H1 (cell line): ENCODE results near the gene CD40LG. TPM values are rescaled to one million over a fixed set of nuclear protein-coding genes. Genes with fewer than 3 reads are reported as not detected.

Experiments
- CTCF ChIA-PET: fragments of 300-600 bp; sonication (Branson Sonifier 250); formaldehyde crosslinking; loops from one replicate; lab custom pipeline; 2021; ENCODE audit not compliant: partially characterized antibody; lab: Charles Lee
- POLR2A ChIA-PET: fragments of 300-600 bp; sonication (Branson Sonifier 250); formaldehyde crosslinking; loops from one replicate; lab custom pipeline; 2021; ENCODE audit warnings: inconsistent platforms; ENCODE audit not compliant: partially characterized antibody; lab: Charles Lee
- DNase-seq, 2 experiments: peaks; one replicate each; pipeline versions ENCODE4 v3.0.0 to v3.0.0-alpha.2; 2010 to 2022; ENCODE audit warnings: low spot score in 2 of 2, low read depth in 1 of 2, mixed read lengths in 1 of 2
- FAIRE-seq: peaks from 2 replicates; lab custom pipeline; 2011; peaks lifted over from hg19 to GRCh38; lab: Jason Lieb, UNC
- H2AFZ ChIP-seq: 2 replicates; pipeline ENCODE4 v1.8.1; 2012; ENCODE audit warnings: low read length, inconsistent platforms
- H2AK5ac ChIP-seq: 2 replicates; pipeline ENCODE4 v1.6.1; 2013; ENCODE audit warnings: low read depth, low read length
- H2BK120ac ChIP-seq: replicated peaks from 2 replicates; pipeline ENCODE3; 2013; ENCODE audit warnings: low read depth, low read length, inconsistent platforms
- H2BK12ac ChIP-seq: 2 replicates; pipeline ENCODE4 v1.6.1; 2013; ENCODE audit warnings: low read depth, low read length
- H2BK15ac ChIP-seq: 2 replicates; pipeline ENCODE4 v1.6.1; 2013; ENCODE audit warnings: low read length
- H2BK20ac ChIP-seq: 2 replicates; pipeline ENCODE4 v1.6.1; 2013; ENCODE audit warnings: low read length
- H2BK5ac ChIP-seq: 2 replicates; pipeline ENCODE4 v1.6.1; 2013; ENCODE audit warnings: low read depth, low read length
- H3K14ac ChIP-seq: 2 replicates; pipeline ENCODE4 v1.6.1; 2013; ENCODE audit warnings: inconsistent platforms; ENCODE audit not compliant: insufficient read length
- H3K18ac ChIP-seq: 2 replicates; pipeline ENCODE4 v1.6.1; 2013; ENCODE audit warnings: low read length; ENCODE audit errors: extremely low read depth
- H3K23ac ChIP-seq: 2 replicates; pipeline ENCODE4 v1.6.1; 2013; ENCODE audit warnings: inconsistent platforms; ENCODE audit not compliant: insufficient read length
- H3K23me2 ChIP-seq: 2 replicates; pipeline ENCODE4 v1.6.1; 2013; ENCODE audit warnings: low read depth, low read length
- H3K27ac ChIP-seq: 2 replicates; pipeline ENCODE4 v1.6.1; 2011; ENCODE audit warnings: low read depth, low read length, inconsistent platforms
- H3K27me3 ChIP-seq, 4 experiments: replicated peaks in 1 of 4; 1 replicate in 1 of 4; 2 replicates in 3 of 4; pipeline versions ENCODE4 v1.6.1 to v1.8.1; 2011 to 2013; ENCODE audit warnings: low read length in 3 of 4, mild to moderate bottlenecking in 3 of 4, inconsistent platforms in 2 of 4, mixed read lengths in 2 of 4, moderate library complexity in 1 of 4; ENCODE audit not compliant: control insufficient read depth in 3 of 4, insufficient read depth in 3 of 4; ENCODE audit errors: extremely low read depth in 1 of 4
- H3K36me3 ChIP-seq, 4 experiments: 2 replicates each; pipeline versions ENCODE4 v1.6.1 to v1.8.1; 2011 to 2013; ENCODE audit warnings: mild to moderate bottlenecking in 4 of 4, low read length in 3 of 4, moderate library complexity in 2 of 4, control low read depth in 1 of 4, inconsistent platforms in 1 of 4; ENCODE audit not compliant: insufficient read depth in 4 of 4, control insufficient read depth in 2 of 4
- H3K4ac ChIP-seq: replicated peaks from 2 replicates; pipeline ENCODE3; 2013; ENCODE audit warnings: low read length, low read depth, mixed read lengths, inconsistent platforms; ENCODE audit not compliant: insufficient read length
- H3K4me1 ChIP-seq, 4 experiments: replicated peaks in 1 of 4; 1 replicate in 1 of 4; 2 replicates in 3 of 4; pipeline versions ENCODE4 v1.6.1 to v1.8.1; 2011 to 2013; ENCODE audit warnings: low read length in 3 of 4, inconsistent platforms in 2 of 4, mixed read lengths in 1 of 4; ENCODE audit not compliant: insufficient read depth in 4 of 4, control insufficient read depth in 3 of 4
- H3K4me2 ChIP-seq, 2 experiments: 2 replicates each; pipeline versions ENCODE4 v1.6.1 to v1.8.1; 2011 to 2013; ENCODE audit warnings: low read depth in 2 of 2, low read length in 2 of 2, control low read depth in 1 of 2, inconsistent platforms in 1 of 2, mild to moderate bottlenecking in 1 of 2; ENCODE audit not compliant: insufficient read depth in 1 of 2
- H3K4me3 ChIP-seq, 4 experiments: fragments of 200-600, 300-600 bp in 1 of 4; sonication (generic), shearing (Covaris generic), sonication (Bioruptor Twin) in 1 of 4; 2 replicates each; pipeline versions ENCODE4 v1.5.1 to v1.8.1; 2011 to 2016; ENCODE audit warnings: low read length in 4 of 4, low read depth in 3 of 4, control low read depth in 2 of 4, inconsistent platforms in 2 of 4, mild to moderate bottlenecking in 2 of 4, mixed read lengths in 1 of 4, moderate library complexity in 1 of 4; ENCODE audit not compliant: insufficient read depth in 2 of 4; ENCODE audit errors: extremely low read depth in 1 of 4
- H3K56ac ChIP-seq: replicated peaks from 2 replicates; pipeline ENCODE3; 2013; ENCODE audit warnings: low read depth, mild to moderate bottlenecking, mixed read lengths, low read length, inconsistent platforms; ENCODE audit not compliant: insufficient read length
- H3K79me1 ChIP-seq: 2 replicates; pipeline ENCODE4 v1.6.1; 2013; ENCODE audit warnings: low read depth, low read length, control low read depth
- H3K79me2 ChIP-seq, 2 experiments: 2 replicates each; pipeline versions ENCODE4 v1.6.1 to v1.8.1; 2012 to 2013; ENCODE audit warnings: low read length in 2 of 2, mild to moderate bottlenecking in 2 of 2, inconsistent platforms in 1 of 2; ENCODE audit not compliant: insufficient read depth in 2 of 2, control insufficient read depth in 1 of 2
- H3K9ac ChIP-seq, 4 experiments: replicated peaks in 1 of 4; 1 replicate in 1 of 4; 2 replicates in 3 of 4; pipeline versions ENCODE4 v1.6.1 to v1.8.1; 2011 to 2013; ENCODE audit warnings: low read depth in 3 of 4, low read length in 3 of 4, control low read depth in 2 of 4, mild to moderate bottlenecking in 2 of 4, moderate library complexity in 2 of 4, inconsistent platforms in 1 of 4; ENCODE audit errors: extremely low read depth in 1 of 4
- H3K9me3 ChIP-seq, 2 experiments: 2 replicates each; pipeline versions ENCODE4 v1.6.1 to v1.8.1; 2012 to 2013; ENCODE audit warnings: mild to moderate bottlenecking in 2 of 2, moderate library complexity in 2 of 2, control low read depth in 1 of 2, inconsistent platforms in 1 of 2, low read depth in 1 of 2, low read length in 1 of 2, mixed read lengths in 1 of 2; ENCODE audit not compliant: insufficient read depth in 2 of 2
- H4K20me1 ChIP-seq, 2 experiments: replicated peaks in 1 of 2; 2 replicates each; pipeline versions ENCODE3 to v1.8.1; 2011 to 2013; ENCODE audit warnings: inconsistent platforms in 2 of 2, low read length in 2 of 2, mild to moderate bottlenecking in 1 of 2; ENCODE audit not compliant: insufficient read depth in 2 of 2, control insufficient read depth in 1 of 2
- H4K5ac ChIP-seq: 2 replicates; pipeline ENCODE4 v1.6.1; 2013; ENCODE audit warnings: low read length, low read depth, mixed read lengths, inconsistent platforms; ENCODE audit not compliant: insufficient read length
- H4K8ac ChIP-seq: 2 replicates; pipeline ENCODE4 v1.8.0; 2013; ENCODE audit warnings: mild to moderate bottlenecking, moderate library complexity, low read length, inconsistent platforms; ENCODE audit not compliant: insufficient read depth; ENCODE audit errors: extremely low read depth
- H4K91ac ChIP-seq: replicated peaks from 2 replicates; pipeline ENCODE3; 2013; ENCODE audit warnings: low read length, mixed read lengths, inconsistent platforms; ENCODE audit not compliant: insufficient read length
- CBX5 ChIP-seq: fragments of 300-800, 300-1000 bp; sonication (generic); IDR thresholded peaks from 2 replicates; pipeline ENCODE4 v1.7.1; 2016; ENCODE audit warnings: antibody characterized with exemption, low read length, low read depth
- HDAC2 ChIP-seq, 2 experiments: fragments of 300-600 bp in 1 of 2; sonication (generic) in 1 of 2; IDR thresholded peaks; 2 replicates each; pipeline ENCODE4 v1.6.1; 2011 to 2012; ENCODE audit warnings: low read depth in 2 of 2, low read length in 2 of 2, mild to moderate bottlenecking in 2 of 2, moderate library complexity in 2 of 2, borderline replicate concordance in 1 of 2, inconsistent platforms in 1 of 2
- HDAC6 ChIP-seq: IDR thresholded peaks from one replicate; pipeline ENCODE4 v1.7.1; 2012; ENCODE audit warnings: low read depth, mild to moderate bottlenecking, inconsistent platforms, low read length, moderate library complexity
- MAFK ChIP-seq: IDR thresholded peaks from 2 replicates; pipeline ENCODE4 v1.6.1; 2012; ENCODE audit warnings: low read depth, mild to moderate bottlenecking, improper control_type of control experiment, low read length
- POLR2A ChIP-seq, 2 experiments: IDR thresholded peaks; 1 replicate in 1 of 2; 2 replicates in 1 of 2; pipeline ENCODE4 v1.6.1; 2011; ENCODE audit warnings: low read depth in 2 of 2, low read length in 2 of 2, mild to moderate bottlenecking in 2 of 2; ENCODE audit errors: control extremely low read depth in 1 of 2
- SP1 ChIP-seq: IDR thresholded peaks from 2 replicates; pipeline ENCODE4 v1.6.1; 2011; ENCODE audit warnings: low read depth, low read length
- WGBS, 2 experiments: shearing (Covaris generic) in 1 of 2; methylation state at CpG; one replicate each; pipeline versions ENCODE4 v1.1.6 to v1.1.7; 2013 to 2015; ENCODE audit warnings: low lambda C conversion rate in 2 of 2, mixed read lengths in 2 of 2, inconsistent platforms in 1 of 2, low coverage in 1 of 2, missing lambda C conversion rate in 1 of 2; ENCODE audit not compliant: insufficient replicate concordance in 2 of 2, insufficient coverage in 1 of 2, insufficient read length in 1 of 2; ENCODE audit errors: extremely low coverage in 1 of 2, missing lambda C conversion rate in 1 of 2; 5-methylcytosine and 5-hydroxymethylcytosine counted together
- polyA plus RNA-seq, 7 experiments: library from polyadenylated mRNA; depleted of rRNA in 3 of 7; stranded (reverse) in 5 of 7; unstranded in 2 of 7; fragments of >200 nt in 5 of 7; fragments of 200-250 nt in 2 of 7; gene quantifications; 1 replicate in 5 of 7; 2 replicates in 1 of 7; 4 replicates in 1 of 7; pipeline versions ENCODE4 v1.2.1 to v1.2.3, GENCODE V29; 2011 to 2013; ENCODE audit warnings: missing spikeins in 2 of 7, mixed read lengths in 2 of 7
- total RNA-seq: library from RNA; stranded (reverse); fragmentation: NEBNext Ultra II Directional; extraction: Animal tissue kit (Norgen Biotek cat#: 25700); gene quantifications from 2 replicates; pipeline ENCODE4 v1.2.1, GENCODE V29; 2021

The CD40LG gene
- total and polyA plus RNA-seq, 2 of the 8 experiments (the other 6 are each of a cell fraction or from before 2014, with no cell fraction given), result not detected

GRCh38 chrX:136616987-136617685, 30.8 kb upstream of the CD40LG start:
- H3K79me2 ChIP-seq, result no peaks in the 10 kb centered on the region
- no peaks in the 10 kb centered on the region for H3K9me3 ChIP-seq
- WGBS, 2 experiments, result 91% methylated on average over 6 of the region's 6 CpGs; no CpG with 5 or more reads in 1 of the 2 experiments
- no peaks in the 10 kb centered on the region for H3K4me1 ChIP-seq
- no peak overlapping the region for H2AK5ac ChIP-seq
- H2AFZ ChIP-seq, result no peak overlapping the region
- no peak overlapping the region for H4K8ac ChIP-seq
- H3K23me2 ChIP-seq, result no peaks in the 10 kb centered on the region
- H3K14ac ChIP-seq, result no peak overlapping the region
- H2BK15ac ChIP-seq, result no peak overlapping the region
- H3K4ac ChIP-seq, result no peak overlapping the region
- no peak overlapping the region for H3K9ac ChIP-seq
- H3K4me2 ChIP-seq, result no peak overlapping the region
- FAIRE-seq, result no peak
- no peak for DNase-seq
- H3K79me1 ChIP-seq, result no peaks in the 10 kb centered on the region
- H3K23ac ChIP-seq, result no peak overlapping the region
- no peak overlapping the region for H2BK20ac ChIP-seq
- H3K4me3 ChIP-seq, result no peak overlapping the region
- H2BK12ac ChIP-seq, result no peak overlapping the region
- H3K56ac ChIP-seq, result no peak overlapping the region
- no peaks in the 10 kb centered on the region for H3K27me3 ChIP-seq
- no peak overlapping the region for H4K5ac ChIP-seq
- TF ChIP-seq HDAC6 (no peak), CBX5 (no peak), SP1 (no peak), POLR2A (IDR thresholded peaks at IDR 0.05; ENCODE audit: control extremely low read depth in 1 of 2, low read depth in 2 of 2, low read length in 2 of 2) (no peak), MAFK (no peak), HDAC2 (IDR thresholded peaks at IDR 0.05; ENCODE audit: borderline replicate concordance in 1 of 2, low read depth in 2 of 2, low read length in 2 of 2) (no peak)
- ChIA-PET CTCF (interaction anchor here (0.8 kb wide), 1 partner anchor 78 kb away, joined by 3 read pairs; no protein-coding TSS in a partner anchor), POLR2A (no interaction called here)
- no peak overlapping the region for H3K18ac ChIP-seq
- no peak overlapping the region for H2BK5ac ChIP-seq
- no peaks in the 10 kb centered on the region for H3K36me3 ChIP-seq
- no peak overlapping the region for H4K91ac ChIP-seq
- H2BK120ac ChIP-seq, result no peak overlapping the region
- no peaks in the 10 kb centered on the region for H4K20me1 ChIP-seq
- H3K27ac ChIP-seq, result no peak overlapping the region
